ENCODE measurements around the gene TEX47. TPM values are rescaled to one million over a fixed set of nuclear protein-coding genes. Genes with fewer than 3 reads are reported as not detected.
A peak's percentile ranks its signal among the peaks of the same experiment; 100 is the strongest.

The TEX47 gene
- total and polyA plus RNA-seq, 7 donors = not detected

DNA sequence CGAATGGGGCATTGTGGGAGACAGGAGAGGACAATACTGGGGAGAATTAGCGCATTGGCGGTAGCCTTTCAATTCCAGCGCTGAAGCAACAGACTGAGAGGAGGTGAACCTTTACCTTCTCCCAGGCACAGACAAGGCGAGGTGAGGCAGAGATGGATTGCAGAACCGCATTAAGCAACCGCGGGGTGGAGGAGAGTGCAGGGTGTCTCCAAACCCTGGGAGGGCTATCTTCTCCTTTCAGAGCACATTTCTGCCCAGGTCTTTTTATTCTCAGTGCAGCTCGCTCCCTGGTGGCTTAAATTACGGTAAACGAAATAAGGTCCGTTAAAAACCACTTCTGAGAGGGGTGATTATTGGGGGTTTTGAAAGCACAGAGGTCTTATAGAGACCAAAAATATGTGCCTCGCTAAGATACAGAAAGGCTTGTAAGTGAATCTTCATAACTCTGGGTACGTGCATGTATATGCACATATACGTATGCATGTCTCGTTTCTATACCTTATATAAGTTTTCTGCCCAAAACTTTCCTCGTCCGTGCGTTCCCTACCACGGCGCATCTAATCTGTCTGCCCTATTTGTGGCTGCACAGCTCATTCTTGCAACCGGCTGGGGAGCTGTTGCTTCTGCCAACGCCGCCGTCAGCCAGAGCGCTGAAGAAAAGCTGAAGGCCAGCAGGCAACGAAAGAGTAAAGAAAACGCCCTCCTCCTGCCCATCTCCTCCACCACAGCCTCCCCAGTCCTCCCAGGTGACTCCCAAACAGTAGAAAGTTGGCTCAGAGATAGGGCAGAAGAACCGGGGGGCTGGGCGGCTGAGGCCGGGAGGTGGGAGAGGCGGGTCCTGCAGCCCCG is 36.9 kb downstream of the TEX47 start:
- H3K9me3 ChIP-seq = no peaks in the 10 kb centered on the region
- peaks cover 0 to 19% (median 17%) of the 10 kb centered on the region in 4 donors for H3K4me1 ChIP-seq
- TF ChIP-seq POLR2AphosphoS5 (IDR thresholded peaks at IDR 0.05) (no peak), EP300 (IDR thresholded peaks at IDR 0.05) (no peak), POLR2A (IDR thresholded peaks at IDR 0.05) (no peak), CTCF (IDR thresholded peaks at IDR 0.05) (no peak)
- WGBS, 2 donors = 4% methylated on average over 33 of the region's 33 CpGs
- H3K27ac ChIP-seq = no peak overlapping the region
- H3K27me3 ChIP-seq = peaks cover 21 to 70% (median 36%) of the 10 kb centered on the region in 3 donors
- peak overlapping the region in 3 of 4 donors; percentile 34 to 50 (median 39) for H3K4me3 ChIP-seq
- intact Hi-C loops (cut with DNase I) = no loop called here
- H3K36me3 ChIP-seq = no peaks in the 10 kb centered on the region
- no peak for DNase-seq

DNA sequence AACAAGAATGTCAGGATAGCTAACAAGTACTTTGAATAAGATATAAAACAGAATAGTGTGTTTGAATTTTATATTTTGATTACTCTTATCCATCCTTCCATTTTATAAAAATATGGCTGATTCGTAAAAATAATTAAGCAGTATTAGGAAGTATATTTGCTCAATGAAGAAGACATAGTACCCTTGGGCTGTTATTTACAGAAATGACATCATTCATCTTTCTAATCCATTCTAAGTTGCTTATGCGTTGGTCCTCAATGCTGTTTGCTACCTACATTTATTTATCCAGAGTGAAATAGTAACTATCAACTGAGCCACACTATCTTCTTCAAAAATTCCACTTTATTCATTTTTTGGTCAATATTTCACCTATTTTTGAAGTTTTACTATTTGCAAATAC is 38.2 kb downstream of the TEX47 start:
- H3K9me3 ChIP-seq = no peaks in the 10 kb centered on the region
- TF ChIP-seq CTCF (IDR thresholded peaks at IDR 0.05) = no peak
- no peak for TF ChIP-seq POLR2A (IDR thresholded peaks at IDR 0.05)
- TF ChIP-seq POLR2AphosphoS5 (IDR thresholded peaks at IDR 0.05) = no peak
- TF ChIP-seq EP300 (IDR thresholded peaks at IDR 0.05) = no peak
- H3K4me3 ChIP-seq = no peak overlapping the region
- intact Hi-C loops (cut with DNase I) = no loop called here
- no peak for DNase-seq
- peaks cover 0 to 19% (median 17%) of the 10 kb centered on the region in 4 donors for H3K4me1 ChIP-seq
- 65 to 80% methylated on average over 2 of the region's 2 CpGs for WGBS, 2 donors
- H3K36me3 ChIP-seq = no peaks in the 10 kb centered on the region
- peaks cover 21 to 70% (median 36%) of the 10 kb centered on the region in 3 donors for H3K27me3 ChIP-seq
- H3K27ac ChIP-seq = no peak overlapping the region

GRCh38 chr7:88756802-88757201 is 38.7 kb downstream of the TEX47 start:
- Histone ChIP-seq H3K4me3 (no peak overlapping the region), H3K4me1 (peaks cover 0 to 19% (median 17%) of the 10 kb centered on the region in 4 donors), H3K36me3 (no peaks in the 10 kb centered on the region), H3K9me3 (no peaks in the 10 kb centered on the region), H3K27me3 (peaks cover 21 to 67% (median 36%) of the 10 kb centered on the region in 3 donors), H3K27ac (no peak overlapping the region)
- no peak for DNase-seq
- TF ChIP-seq EP300 (IDR thresholded peaks at IDR 0.05) (no peak), POLR2AphosphoS5 (IDR thresholded peaks at IDR 0.05) (no peak), POLR2A (IDR thresholded peaks at IDR 0.05) (no peak), CTCF (IDR thresholded peaks at IDR 0.05) (no peak)
- intact Hi-C loops (cut with DNase I) = no loop called here
- WGBS, 2 donors = 49 to 81% methylated on average over 1 of the region's 1 CpG

DNA sequence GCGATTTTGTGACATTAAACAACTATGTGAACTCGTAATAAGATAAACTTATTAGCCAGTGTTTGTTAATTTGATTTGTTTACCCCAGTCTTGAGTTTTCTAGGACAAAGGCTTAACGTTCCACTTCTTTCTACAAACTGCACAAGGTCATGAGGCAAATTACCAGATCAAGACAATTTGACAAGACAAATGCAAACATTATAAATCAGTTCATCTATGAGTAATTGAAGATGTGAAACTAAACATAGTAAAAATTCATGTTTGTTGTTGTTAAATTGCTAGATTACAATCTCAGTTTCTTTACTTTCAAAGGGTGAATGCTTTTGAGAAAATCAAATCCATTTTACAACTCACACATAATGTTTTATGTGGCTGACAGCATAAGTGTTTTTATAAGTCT is 49.4 kb downstream of the TEX47 start:
- no peak overlapping the region for H3K27ac ChIP-seq
- 55 to 58% methylated on average over 3 of the region's 3 CpGs for WGBS, 2 donors
- no peaks in the 10 kb centered on the region for H3K36me3 ChIP-seq
- TF ChIP-seq POLR2AphosphoS5 (IDR thresholded peaks at IDR 0.05) = no peak
- TF ChIP-seq CTCF (IDR thresholded peaks at IDR 0.05) = no peak
- TF ChIP-seq POLR2A (IDR thresholded peaks at IDR 0.05) = no peak
- TF ChIP-seq EP300 (IDR thresholded peaks at IDR 0.05) = no peak
- H3K9me3 ChIP-seq = no peaks in the 10 kb centered on the region
- H3K4me3 ChIP-seq = no peak overlapping the region
- intact Hi-C loops (cut with DNase I) = no loop called here
- no peaks in the 10 kb centered on the region for H3K4me1 ChIP-seq
- no peaks in the 10 kb centered on the region for H3K27me3 ChIP-seq
- no peak for DNase-seq

Small RNAs within 50 kb of the gene (small RNA-seq; reads per million reads assigned to genes)
- gene AC002127.1 = 0 reads per million in 3 donors

Other genes with a start within 250 kb of the TEX47 start
- under 1 TPM in 3 of 4 donors, not detected in 1; 0.28 to 0.41 (median 0.36) TPM for gene ZNF804B, start 36.0 kb downstream of the TEX47 start, total RNA-seq
- gene ZNF804B, start 36.0 kb downstream of the TEX47 start, polyA plus RNA-seq = under 1 TPM in 1 of 3 donors, not detected in 2; 0.01 TPM